Esophagus squamous epithelium (tissue), 5 donors: ENCODE measurements around the gene C1orf94. TPM values are rescaled to one million over a fixed set of nuclear protein-coding genes. Genes with fewer than 3 reads are reported as not detected.

Source experiments
- DNase-seq: peaks from one replicate; lab custom pipeline; 2025; lab: John Stamatoyannopoulos, UW
- H3K27ac ChIP-seq, 4 donors: fragments of 200-600 bp; sonication (generic); one replicate each; pipeline ENCODE4 v1.5.1; 2016 to 2019; ENCODE audit warnings: mild to moderate bottlenecking in 1 of 4
- H3K27me3 ChIP-seq, 4 donors: fragments of 200-600 bp; sonication (generic); 1 replicate in 3 of 4; 2 replicates in 1 of 4; pipeline versions ENCODE4 v1.5.1 to v1.6.0; 2017 to 2021; ENCODE audit warnings: antibody characterized with exemption in 1 of 4
- H3K36me3 ChIP-seq, 3 donors: fragments of 200-600 bp; sonication (generic); one replicate each; pipeline ENCODE4 v1.5.1; 2016 to 2019
- H3K4me1 ChIP-seq, 3 donors: fragments of 200-600 bp; sonication (generic); one replicate each; pipeline ENCODE4 v1.5.1; 2017 to 2019
- H3K4me3 ChIP-seq, 4 donors: fragments of 200-600 bp; sonication (generic); 1 replicate in 3 of 4; 2 replicates in 1 of 4; pipeline ENCODE4 v1.5.1; 2016 to 2019; ENCODE audit warnings: mild to moderate bottlenecking in 2 of 4, moderate library complexity in 1 of 4
- H3K9me3 ChIP-seq, 3 donors: fragments of 200-600 bp; sonication (generic); one replicate each; pipeline ENCODE4 v1.5.1; 2016 to 2019
- POLR2A ChIP-seq, 4 donors: fragments of 450-650 bp; IDR thresholded peaks; one replicate each; pipeline ENCODE4 v1.6.1; 2017; ENCODE audit warnings: antibody characterized with exemption in 4 of 4, mild to moderate bottlenecking in 4 of 4, moderate library complexity in 3 of 4
- WGBS, 2 donors: methylation state at CpG; one replicate each; pipeline ENCODE4 v1.1.5; 2018; 5-methylcytosine and 5-hydroxymethylcytosine counted together
- intact Hi-C: fragments of 100-400 bp; cut with DNase I; formaldehyde crosslinking; loops from one replicate; pipeline ENCODE4 v1.15.0; 2022
- total RNA-seq, 4 donors: library from RNA; depleted of rRNA; stranded (reverse); fragments of >200 nt; gene quantifications; one replicate each; pipeline ENCODE4 v1.1.0, GENCODE V29; 2016
- TF ChIP-seq, protein P1 (sequence below), 6 experiments: fragments of 450-650 bp in 4 of 6; fragments of 200-600 bp in 2 of 6; sonication (generic) in 2 of 6; IDR thresholded peaks; one replicate each; pipeline ENCODE4 v1.5.1; 2016 to 2019; ENCODE audit warnings: antibody characterized with exemption in 6 of 6, mild to moderate bottlenecking in 4 of 6, moderate library complexity in 4 of 6
- donor health status: DM: yes; HTN: yes; CAD: no.

C1orf94 gene
- total RNA-seq, 4 donors from 2014 or later, result not detected

DNA sequence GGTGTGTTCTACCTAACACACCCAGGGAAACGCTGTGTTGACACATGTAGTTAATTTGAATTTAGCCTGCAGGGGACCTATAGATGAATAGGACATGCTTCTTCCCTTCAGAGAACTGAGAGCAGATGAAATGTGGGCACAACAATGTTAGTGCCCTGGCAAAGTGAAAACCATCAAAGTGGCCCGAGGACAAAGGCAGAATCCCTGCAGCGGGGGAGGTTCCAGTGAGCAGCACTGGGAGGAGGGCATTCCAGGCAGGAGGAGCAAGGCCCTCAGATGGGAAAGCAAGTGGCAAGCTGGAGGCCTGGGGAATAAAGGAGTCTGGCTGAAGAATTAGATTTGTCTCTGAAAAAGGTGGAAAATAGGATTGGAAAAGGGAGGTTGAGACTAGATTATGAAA is 37.2 kb downstream of the C1orf94 start:
- Histone ChIP-seq H3K27ac (no peak overlapping the region), H3K4me1 (no peaks in the 10 kb centered on the region), H3K36me3 (no peaks in the 10 kb centered on the region), H3K4me3 (no peak overlapping the region), H3K9me3 (no peaks in the 10 kb centered on the region), H3K27me3 (peaks cover 0 to 60% (median 0%) of the 10 kb centered on the region in 4 donors)
- 40 to 43% methylated on average over 3 of the region's 3 CpGs for WGBS, 2 donors
- no peak for DNase-seq
- intact Hi-C loops, result no loop called here
- TF ChIP-seq POLR2A (IDR thresholded peaks at IDR 0.05), result no peak
- TF ChIP-seq, protein P1, sequence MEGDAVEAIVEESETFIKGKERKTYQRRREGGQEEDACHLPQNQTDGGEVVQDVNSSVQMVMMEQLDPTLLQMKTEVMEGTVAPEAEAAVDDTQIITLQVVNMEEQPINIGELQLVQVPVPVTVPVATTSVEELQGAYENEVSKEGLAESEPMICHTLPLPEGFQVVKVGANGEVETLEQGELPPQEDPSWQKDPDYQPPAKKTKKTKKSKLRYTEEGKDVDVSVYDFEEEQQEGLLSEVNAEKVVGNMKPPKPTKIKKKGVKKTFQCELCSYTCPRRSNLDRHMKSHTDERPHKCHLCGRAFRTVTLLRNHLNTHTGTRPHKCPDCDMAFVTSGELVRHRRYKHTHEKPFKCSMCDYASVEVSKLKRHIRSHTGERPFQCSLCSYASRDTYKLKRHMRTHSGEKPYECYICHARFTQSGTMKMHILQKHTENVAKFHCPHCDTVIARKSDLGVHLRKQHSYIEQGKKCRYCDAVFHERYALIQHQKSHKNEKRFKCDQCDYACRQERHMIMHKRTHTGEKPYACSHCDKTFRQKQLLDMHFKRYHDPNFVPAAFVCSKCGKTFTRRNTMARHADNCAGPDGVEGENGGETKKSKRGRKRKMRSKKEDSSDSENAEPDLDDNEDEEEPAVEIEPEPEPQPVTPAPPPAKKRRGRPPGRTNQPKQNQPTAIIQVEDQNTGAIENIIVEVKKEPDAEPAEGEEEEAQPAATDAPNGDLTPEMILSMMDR (IDR thresholded peaks at IDR 0.05), result no peak

DNA sequence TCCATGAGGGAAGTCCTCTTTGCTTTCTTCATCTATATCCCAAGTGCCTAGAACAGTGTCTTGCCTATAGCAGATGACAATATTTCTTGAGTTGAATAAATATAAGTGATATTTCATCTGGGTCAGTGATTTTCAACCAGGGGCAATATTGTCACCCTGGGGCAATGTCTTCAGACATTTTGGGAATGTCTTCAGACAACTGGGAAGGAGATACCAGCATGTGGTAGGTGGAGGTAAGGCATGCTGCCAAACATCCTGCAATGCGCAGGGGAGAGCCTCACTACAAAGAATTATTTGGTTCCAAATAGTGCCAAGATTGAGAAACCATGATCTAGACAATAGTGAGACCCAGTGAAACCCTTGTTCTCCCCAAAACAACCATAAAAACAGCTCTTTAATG is 54.7 kb downstream of the C1orf94 start:
- intact Hi-C loops, result no loop called here
- Histone ChIP-seq H3K27me3 (peaks cover 0 to 41% (median 0%) of the 10 kb centered on the region in 4 donors), H3K4me3 (no peak overlapping the region), H3K9me3 (no peaks in the 10 kb centered on the region), H3K36me3 (no peaks in the 10 kb centered on the region), H3K4me1 (no peaks in the 10 kb centered on the region), H3K27ac (no peak overlapping the region)
- no peak for DNase-seq
- TF ChIP-seq POLR2A (IDR thresholded peaks at IDR 0.05), result no peak
- TF ChIP-seq, protein P1 (IDR thresholded peaks at IDR 0.05), result no peak
- WGBS, 2 donors, result 75 to 92% methylated on average over 1 of the region's 1 CpG

DNA sequence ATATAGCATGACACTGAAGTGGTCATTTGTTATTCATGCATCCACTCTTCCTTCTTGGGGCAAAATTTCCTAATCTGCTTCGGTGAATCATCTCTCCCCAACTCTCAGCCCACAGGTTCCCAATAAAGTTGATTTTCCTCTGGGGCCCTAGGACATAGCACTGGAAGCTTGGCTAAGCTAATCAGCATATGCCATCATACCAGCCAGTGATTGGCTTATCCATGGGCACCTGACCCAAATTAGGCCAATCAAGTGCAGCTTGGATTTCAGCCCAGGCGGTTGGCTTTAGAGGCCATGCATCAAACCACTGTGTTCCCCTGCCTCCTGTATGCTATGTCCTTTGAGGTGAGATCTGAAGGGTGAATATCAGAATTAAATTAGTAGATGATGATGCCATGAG is 58.9 kb downstream of the C1orf94 start:
- no peak for DNase-seq
- H3K4me1 ChIP-seq, result no peaks in the 10 kb centered on the region
- no peak overlapping the region for H3K27ac ChIP-seq
- TF ChIP-seq, protein P1 (IDR thresholded peaks at IDR 0.05), result no peak
- no peak for TF ChIP-seq POLR2A (IDR thresholded peaks at IDR 0.05)
- H3K4me3 ChIP-seq, result no peak overlapping the region
- no peaks in the 10 kb centered on the region for H3K9me3 ChIP-seq
- intact Hi-C loops, result no loop called here
- H3K27me3 ChIP-seq, result peaks cover 0 to 45% (median 0%) of the 10 kb centered on the region in 4 donors
- no peaks in the 10 kb centered on the region for H3K36me3 ChIP-seq
- WGBS, 2 donors, result 68 to 82% methylated on average over 2 of the region's 2 CpGs

DNA sequence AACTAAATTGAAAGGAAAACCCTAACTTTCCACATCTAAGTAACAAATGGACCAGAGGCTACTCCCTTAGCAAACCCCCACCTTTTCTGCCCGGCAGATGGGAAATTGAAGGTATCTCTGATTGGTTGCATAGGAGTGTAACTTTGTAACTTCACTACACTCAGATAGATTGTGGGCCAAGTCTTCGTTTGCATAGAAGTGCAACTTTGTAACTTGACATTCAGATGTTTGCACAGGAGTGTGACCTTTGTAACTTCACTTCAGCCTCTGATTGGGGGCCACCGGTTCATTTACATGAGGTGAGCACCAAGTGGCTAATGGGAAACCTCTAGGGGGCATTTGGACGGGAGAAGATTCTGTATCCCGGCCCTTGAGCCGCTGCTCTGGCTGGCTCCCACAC is 59.4 kb downstream of the C1orf94 start:
- H3K27me3 ChIP-seq, result peaks cover 0 to 44% (median 0%) of the 10 kb centered on the region in 4 donors
- no peaks in the 10 kb centered on the region for H3K4me1 ChIP-seq
- DNase-seq, result no peak
- H3K36me3 ChIP-seq, result no peaks in the 10 kb centered on the region
- intact Hi-C loops, result no loop called here
- 54 to 65% methylated on average over 4 to 6 of the region's 6 CpGs for WGBS, 2 donors
- no peak overlapping the region for H3K27ac ChIP-seq
- H3K4me3 ChIP-seq, result no peak overlapping the region
- no peak for TF ChIP-seq POLR2A (IDR thresholded peaks at IDR 0.05)
- TF ChIP-seq, protein P1 (IDR thresholded peaks at IDR 0.05), result no peak
- no peaks in the 10 kb centered on the region for H3K9me3 ChIP-seq

DNA sequence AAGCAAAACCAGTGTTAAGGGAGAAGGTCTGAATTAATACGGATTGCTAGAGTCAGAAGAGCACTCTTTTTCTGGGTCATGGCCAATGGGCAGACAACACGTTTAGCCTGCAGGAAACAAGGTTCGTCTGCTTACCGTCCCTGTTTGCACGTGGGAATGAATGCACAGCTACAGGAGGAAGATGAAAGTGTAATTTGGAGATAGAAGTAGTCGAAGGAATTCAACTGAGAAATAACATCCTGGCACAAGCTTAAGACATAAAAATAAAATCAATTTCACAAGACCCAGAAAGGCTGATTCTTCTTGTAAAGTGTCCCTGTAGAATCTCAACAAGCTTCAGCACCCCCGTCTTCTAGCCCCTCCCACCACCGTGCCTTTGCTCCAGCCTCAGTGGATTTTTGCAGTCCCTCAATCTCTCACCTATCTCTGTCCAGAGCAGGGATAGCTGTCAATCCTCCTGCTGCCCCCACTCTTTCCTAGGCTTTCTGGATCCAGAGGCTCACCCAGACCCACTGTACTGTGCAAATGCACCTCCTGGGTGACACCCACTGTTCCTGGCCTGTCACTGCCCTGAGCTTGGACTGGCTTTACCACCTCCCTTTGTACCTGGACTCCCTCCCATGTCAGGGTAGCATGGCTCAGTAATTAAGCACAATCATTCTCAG is 60.6 kb downstream of the C1orf94 start:
- no peak for DNase-seq

More for the DNA sequence above, 60.6 kb downstream of the C1orf94 start:
- TF ChIP-seq, protein P1 (IDR thresholded peaks at IDR 0.05), result no peak
- no peak for TF ChIP-seq POLR2A (IDR thresholded peaks at IDR 0.05)
- Histone ChIP-seq H3K9me3 (no peaks in the 10 kb centered on the region), H3K4me1 (no peaks in the 10 kb centered on the region), H3K27me3 (peaks cover 0 to 42% (median 0%) of the 10 kb centered on the region in 4 donors), H3K36me3 (no peaks in the 10 kb centered on the region), H3K4me3 (no peak overlapping the region), H3K27ac (no peak overlapping the region)
- intact Hi-C loops, result no loop called here
- 43 to 47% methylated on average over 8 of the region's 8 CpGs for WGBS, 2 donors
